K562 (cell line): ENCODE measurements around the gene GNG5. TPM values are rescaled to one million over a fixed set of nuclear protein-coding genes. Genes with fewer than 3 reads are reported as not detected.

Experiments
- CBX3 ChIP-seq, 2 experiments: IDR thresholded peaks; 1 replicate in 1 of 2; 2 replicates in 1 of 2; pipeline ENCODE4 v1.6.1; 2012; ENCODE audit warnings: inconsistent platforms in 2 of 2, low read length in 2 of 2, borderline replicate concordance in 1 of 2, control low read depth in 1 of 2
- CREBBP ChIP-seq: IDR thresholded peaks from one replicate; pipeline ENCODE4 v1.6.1; 2012; ENCODE audit warnings: low read depth, mild to moderate bottlenecking, control low read depth, inconsistent platforms, low read length
- DMBX1 ChIP-seq: fragments of 250-450 bp; sonication (Bioruptor Pico); IDR thresholded peaks from 2 replicates; pipeline ENCODE4 v1.8.0; 2022; ENCODE audit warnings: inconsistent platforms, mild to moderate bottlenecking, moderate library complexity, borderline replicate concordance
- ELF2 ChIP-seq: fragments of 250-450 bp; sonication (Bioruptor Pico); IDR thresholded peaks from 2 replicates; pipeline ENCODE4 v1.5.0; 2021; ENCODE audit warnings: mild to moderate bottlenecking
- FOS ChIP-seq: IDR thresholded peaks from 3 replicates; pipeline ENCODE4 v1.6.1; 2011; ENCODE audit not compliant: insufficient read length; ENCODE audit errors: extremely low read depth
- FOXK1 ChIP-seq: sonication (generic); formaldehyde crosslinking; IDR thresholded peaks from 2 replicates; pipeline ENCODE4 v1.8.0; 2022; ENCODE audit warnings: missing genetic modification reagents, mild to moderate bottlenecking, borderline replicate concordance
- NBN ChIP-seq: fragments of 450-650 bp; IDR thresholded peaks from 2 replicates; pipeline ENCODE4 v1.6.1; 2016; ENCODE audit warnings: low read depth, mild to moderate bottlenecking
- NFRKB ChIP-seq: fragments of 450-650 bp; IDR thresholded peaks from 2 replicates; pipeline ENCODE4 v1.6.1; 2016; ENCODE audit warnings: low read depth
- NFYB ChIP-seq: IDR thresholded peaks from 2 replicates; pipeline ENCODE4 v1.6.1; 2011; ENCODE audit warnings: mild to moderate bottlenecking, moderate library complexity; ENCODE audit not compliant: insufficient read length; ENCODE audit errors: extremely low read depth
- POLR3G ChIP-seq: IDR thresholded peaks from 2 replicates; pipeline ENCODE4 v1.6.1; 2011; ENCODE audit not compliant: insufficient read length, insufficient replicate concordance; ENCODE audit errors: extremely low read depth
- RBM17 ChIP-seq: fragments of 200-400 bp; formaldehyde crosslinking; IDR thresholded peaks from 2 replicates; pipeline ENCODE4 v1.6.1; 2017; ENCODE audit warnings: low read depth, mild to moderate bottlenecking, low read length, borderline replicate concordance
- RFX7 ChIP-seq: fragments of 250-450 bp; sonication (Bioruptor Pico); IDR thresholded peaks from 2 replicates; pipeline ENCODE4 v1.5.1; 2021; ENCODE audit warnings: mild to moderate bottlenecking
- SIN3B ChIP-seq: fragments of 450-650 bp; IDR thresholded peaks from 2 replicates; pipeline ENCODE4 v1.6.1; 2017; ENCODE audit warnings: low read depth, mild to moderate bottlenecking, moderate library complexity
- SMAD2 ChIP-seq: fragments of 150-350 bp; IDR thresholded peaks from 2 replicates; pipeline ENCODE4 v1.6.1; 2014; ENCODE audit warnings: low read depth, mild to moderate bottlenecking, low read length
- TAF7 ChIP-seq: fragments of 450-650 bp; IDR thresholded peaks from 2 replicates; pipeline ENCODE4 v1.6.1; 2016; ENCODE audit warnings: missing genetic modification characterization, missing compliant biosample characterization
- YY1 ChIP-seq, 3 experiments: IDR thresholded peaks; 2 replicates each; pipeline ENCODE4 v1.6.1; 2011; ENCODE audit warnings: low read length in 2 of 3, mild to moderate bottlenecking in 2 of 3, moderate library complexity in 2 of 3, borderline replicate concordance in 1 of 3, control low read depth in 1 of 3, low read depth in 1 of 3; ENCODE audit not compliant: insufficient read depth in 3 of 3, insufficient replicate concordance in 2 of 3, control insufficient read depth in 1 of 3, insufficient read length in 1 of 3; ENCODE audit errors: extremely low read depth in 1 of 3
- ZBED1 ChIP-seq: IDR thresholded peaks from 2 replicates; pipeline ENCODE4 v1.6.1; 2014
- ZC3H4 ChIP-seq: sonication (generic); formaldehyde crosslinking; IDR thresholded peaks from 2 replicates; pipeline ENCODE4 v1.9.0; 2021; ENCODE audit warnings: missing genetic modification reagents, borderline replicate concordance
- ZFX ChIP-seq: sonication (generic); formaldehyde crosslinking; IDR thresholded peaks from 2 replicates; pipeline ENCODE4 v1.8.0; 2022; ENCODE audit warnings: mild to moderate bottlenecking, missing genetic modification reagents, moderate library complexity
- ZNF134 ChIP-seq: fragments of 250-450 bp; sonication (Bioruptor Pico); conservative IDR thresholded peaks from 2 replicates; pipeline ENCODE4 v1.4.0; 2020
- ZNF197 ChIP-seq: fragments of 200-800 bp; sonication (Bioruptor generic); IDR thresholded peaks from 2 replicates; pipeline ENCODE4 v1.6.1; 2016; ENCODE audit warnings: low read depth, missing genetic modification characterization, missing compliant biosample characterization
- ZNF77 ChIP-seq: fragments of 250-450 bp; sonication (Bioruptor Pico); IDR thresholded peaks from 2 replicates; pipeline ENCODE4 v1.5.0; 2020
- polyA plus RNA-seq, 8 experiments: library from polyadenylated mRNA; depleted of rRNA in 4 of 8; stranded (reverse) in 5 of 8; unstranded in 3 of 8; fragments of >200 nt; fragmentation: Nextera tagmentation in 2 of 8; fragmentation: Illumina TruSeq in 1 of 8; extraction: Ambion mirVana in 2 of 8; extraction: Trizol in 1 of 8; gene quantifications; 2 replicates each; pipeline versions ENCODE4 v1.2.1 to v1.2.3, GENCODE V29; 2011 to 2014; ENCODE audit warnings: inconsistent platforms in 1 of 8, missing spikeins in 1 of 8
- total RNA-seq, 7 experiments: library from RNA; depleted of rRNA in 6 of 7; stranded (reverse); fragments of >200 nt in 6 of 7; fragmentation: Illumina TruSeq in 2 of 7; extraction: Trizol in 2 of 7; gene quantifications; 2 replicates each; pipeline versions ENCODE4 v1.2.1 to v1.2.3, GENCODE V29; 2011 to 2021; ENCODE audit warnings: low replicate concordance in 1 of 7
- TF ChIP-seq, protein P1 (sequence below): sonication (generic); IDR thresholded peaks from 2 replicates; pipeline ENCODE4 v1.6.1; 2016
- TF ChIP-seq, protein P2 (sequence below): fragments of 450-650 bp; IDR thresholded peaks from one replicate; pipeline ENCODE4 v1.6.1; 2018; ENCODE audit warnings: mild to moderate bottlenecking, moderate library complexity; ENCODE audit not compliant: partially characterized antibody
- TF ChIP-seq, protein P3 (sequence below), 2 experiments: fragments of 250-450 bp in 1 of 2; fragments of 450-650 bp in 1 of 2; sonication (Bioruptor Pico) in 1 of 2; IDR thresholded peaks; 2 replicates each; pipeline versions ENCODE4 v1.6.1 to v1.8.0; 2016 to 2021; ENCODE audit warnings: mild to moderate bottlenecking in 2 of 2, moderate library complexity in 2 of 2, missing compliant biosample characterization in 1 of 2, missing genetic modification characterization in 1 of 2

GNG5 gene
- total and polyA plus RNA-seq, 9 of the 15 experiments (the other 6 are each of a cell fraction or from before 2014, with no cell fraction given): 61.9 to 243 (median 150) TPM

DNA sequence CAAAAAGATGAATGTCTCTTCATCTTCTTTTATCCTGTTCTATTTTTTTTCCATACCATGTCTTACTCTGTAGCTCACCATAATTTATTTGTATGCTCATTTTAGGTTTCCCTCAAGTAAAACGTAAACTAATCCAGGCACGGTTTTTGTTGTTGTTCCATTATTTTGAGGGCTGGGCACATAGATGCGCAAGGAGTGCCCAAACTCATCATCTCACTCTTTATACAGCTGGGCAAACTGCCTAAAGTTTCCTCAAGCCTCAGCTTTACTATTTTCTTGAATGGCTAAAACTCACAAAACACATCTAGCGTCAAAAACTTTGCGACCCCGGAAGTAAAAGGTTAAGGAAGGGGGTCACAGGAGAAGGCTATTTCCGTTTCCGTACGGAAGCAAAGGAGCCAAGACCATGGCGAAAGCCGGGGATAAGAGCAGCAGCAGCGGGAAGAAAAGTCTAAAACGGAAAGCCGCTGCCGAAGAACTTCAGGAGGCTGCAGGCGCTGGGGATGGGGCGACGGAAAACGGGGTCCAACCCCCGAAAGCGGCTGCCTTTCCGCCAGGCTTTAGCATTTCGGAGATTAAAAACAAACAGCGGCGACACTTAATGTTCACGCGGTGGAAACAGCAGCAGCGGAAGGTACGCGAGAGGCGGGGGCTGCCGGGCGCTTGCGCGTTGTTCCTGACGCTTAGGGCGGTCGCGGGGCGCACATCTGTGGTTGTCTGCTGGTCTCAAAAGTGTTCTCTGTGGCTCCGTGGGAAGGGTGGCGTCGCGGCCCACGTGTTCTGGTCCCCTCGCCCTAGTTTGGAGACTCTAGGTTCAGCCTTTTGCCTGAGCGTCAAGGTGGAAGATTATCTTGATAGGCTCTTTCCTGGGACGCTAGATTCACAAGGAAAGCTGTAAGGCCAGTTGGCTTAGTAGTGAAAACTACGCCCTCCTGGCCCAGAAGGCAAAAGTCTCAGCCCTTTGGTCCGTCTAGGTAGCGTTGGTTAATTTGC lies 27.2 kb downstream of the GNG5 start, which contains the start of gene RPF1 (continued):
- peak; percentile 84; the same call in 1 of the 2 replicates for TF ChIP-seq DMBX1 (CRISPR knock-in tag)
- TF ChIP-seq ZBED1: 0 out of 2 replicates have a peak, but pooled peaks have one; percentile 8
- TF ChIP-seq YY1 (IDR thresholded peaks at IDR 0.05; ENCODE audit: borderline replicate concordance in 1 of 3, control insufficient read depth in 1 of 3, extremely low read depth in 1 of 3, insufficient read depth in 3 of 3, insufficient read length in 1 of 3, insufficient replicate concordance in 2 of 3, low read depth in 1 of 3, low read length in 2 of 3): peak in 2 of 3 experiments; percentile 62 to 86
- TF ChIP-seq RBM17: no peak
- peak; percentile 47; the same call in 1 of the 2 replicates for TF ChIP-seq ZNF134
- TF ChIP-seq ZNF197 (CRISPR knock-in tag): peak; percentile 88; the same call in 1 of the 2 replicates
- peak in 1 of 2 experiments; percentile 99; a peak in 2 of 3 replicates for TF ChIP-seq CBX3 (IDR thresholded peaks at IDR 0.05; ENCODE audit: borderline replicate concordance in 1 of 2, low read length in 2 of 2)
- TF ChIP-seq ELF2 (CRISPR knock-in tag): peak; percentile 90
- peak; percentile 90 for TF ChIP-seq NFRKB
- TF ChIP-seq POLR3G: no peak
- no peak for TF ChIP-seq ZNF77 (CRISPR knock-in tag)
- no peak for TF ChIP-seq FOS
- TF ChIP-seq NFYB: no peak
- no peak for TF ChIP-seq CREBBP
- TF ChIP-seq ZC3H4 (CRISPR knock-in tag): no peak
- peak; percentile 79 for TF ChIP-seq TAF7
- TF ChIP-seq NBN: no peak; the same call in 1 of the 2 replicates
- TF ChIP-seq ZFX (CRISPR knock-in tag): peak; percentile 28; the same call in 1 of the 2 replicates
- TF ChIP-seq, protein P1, sequence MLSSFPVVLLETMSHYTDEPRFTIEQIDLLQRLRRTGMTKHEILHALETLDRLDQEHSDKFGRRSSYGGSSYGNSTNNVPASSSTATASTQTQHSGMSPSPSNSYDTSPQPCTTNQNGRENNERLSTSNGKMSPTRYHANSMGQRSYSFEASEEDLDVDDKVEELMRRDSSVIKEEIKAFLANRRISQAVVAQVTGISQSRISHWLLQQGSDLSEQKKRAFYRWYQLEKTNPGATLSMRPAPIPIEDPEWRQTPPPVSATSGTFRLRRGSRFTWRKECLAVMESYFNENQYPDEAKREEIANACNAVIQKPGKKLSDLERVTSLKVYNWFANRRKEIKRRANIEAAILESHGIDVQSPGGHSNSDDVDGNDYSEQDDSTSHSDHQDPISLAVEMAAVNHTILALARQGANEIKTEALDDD: no peak
- TF ChIP-seq, protein P2, sequence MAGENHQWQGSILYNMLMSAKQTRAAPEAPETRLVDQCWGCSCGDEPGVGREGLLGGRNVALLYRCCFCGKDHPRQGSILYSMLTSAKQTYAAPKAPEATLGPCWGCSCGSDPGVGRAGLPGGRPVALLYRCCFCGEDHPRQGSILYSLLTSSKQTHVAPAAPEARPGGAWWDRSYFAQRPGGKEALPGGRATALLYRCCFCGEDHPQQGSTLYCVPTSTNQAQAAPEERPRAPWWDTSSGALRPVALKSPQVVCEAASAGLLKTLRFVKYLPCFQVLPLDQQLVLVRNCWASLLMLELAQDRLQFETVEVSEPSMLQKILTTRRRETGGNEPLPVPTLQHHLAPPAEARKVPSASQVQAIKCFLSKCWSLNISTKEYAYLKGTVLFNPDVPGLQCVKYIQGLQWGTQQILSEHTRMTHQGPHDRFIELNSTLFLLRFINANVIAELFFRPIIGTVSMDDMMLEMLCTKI: no peak
- TF ChIP-seq FOXK1 (CRISPR knock-in tag): no peak
- TF ChIP-seq RFX7 (CRISPR knock-in tag): no peak
- no peak for TF ChIP-seq SMAD2
- TF ChIP-seq, protein P3, sequence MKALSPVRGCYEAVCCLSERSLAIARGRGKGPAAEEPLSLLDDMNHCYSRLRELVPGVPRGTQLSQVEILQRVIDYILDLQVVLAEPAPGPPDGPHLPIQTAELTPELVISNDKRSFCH (CRISPR knock-in tag; IDR thresholded peaks at IDR 0.05): no peak
- TF ChIP-seq, protein P3 (tag; IDR thresholded peaks at IDR 0.05): peak; percentile 85
- TF ChIP-seq SIN3B: peak; percentile 76
